ENCODE data around the gene LAMC1.

DNA sequence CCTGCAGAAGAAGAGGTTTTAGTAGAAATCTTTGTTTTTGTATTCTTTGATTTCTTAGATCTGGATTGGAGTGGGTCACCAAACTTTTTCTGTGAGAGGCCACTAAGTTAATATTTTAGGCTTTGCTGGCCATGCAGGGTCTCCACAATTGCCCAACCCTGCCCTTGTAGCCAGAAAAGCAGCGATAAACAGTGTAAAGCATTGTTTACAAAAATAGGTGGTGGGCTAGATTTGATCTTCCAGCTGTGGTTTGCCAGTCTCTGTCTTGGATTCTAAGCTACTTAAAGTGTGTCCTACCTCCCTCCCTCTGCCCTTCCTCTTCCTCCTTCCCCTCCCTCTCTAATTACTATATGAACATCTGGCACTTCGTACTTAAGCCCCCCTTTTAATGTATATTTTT is 68.0 kb downstream of the LAMC1 start:
- no peak for TF ChIP-seq POLR2AphosphoS5 (IDR thresholded peaks at IDR 0.05)
- TF ChIP-seq, protein P1, sequence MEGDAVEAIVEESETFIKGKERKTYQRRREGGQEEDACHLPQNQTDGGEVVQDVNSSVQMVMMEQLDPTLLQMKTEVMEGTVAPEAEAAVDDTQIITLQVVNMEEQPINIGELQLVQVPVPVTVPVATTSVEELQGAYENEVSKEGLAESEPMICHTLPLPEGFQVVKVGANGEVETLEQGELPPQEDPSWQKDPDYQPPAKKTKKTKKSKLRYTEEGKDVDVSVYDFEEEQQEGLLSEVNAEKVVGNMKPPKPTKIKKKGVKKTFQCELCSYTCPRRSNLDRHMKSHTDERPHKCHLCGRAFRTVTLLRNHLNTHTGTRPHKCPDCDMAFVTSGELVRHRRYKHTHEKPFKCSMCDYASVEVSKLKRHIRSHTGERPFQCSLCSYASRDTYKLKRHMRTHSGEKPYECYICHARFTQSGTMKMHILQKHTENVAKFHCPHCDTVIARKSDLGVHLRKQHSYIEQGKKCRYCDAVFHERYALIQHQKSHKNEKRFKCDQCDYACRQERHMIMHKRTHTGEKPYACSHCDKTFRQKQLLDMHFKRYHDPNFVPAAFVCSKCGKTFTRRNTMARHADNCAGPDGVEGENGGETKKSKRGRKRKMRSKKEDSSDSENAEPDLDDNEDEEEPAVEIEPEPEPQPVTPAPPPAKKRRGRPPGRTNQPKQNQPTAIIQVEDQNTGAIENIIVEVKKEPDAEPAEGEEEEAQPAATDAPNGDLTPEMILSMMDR (IDR thresholded peaks at IDR 0.05): no peak
- no peak for TF ChIP-seq POLR2A (IDR thresholded peaks at IDR 0.05)
- no peak for TF ChIP-seq EP300 (IDR thresholded peaks at IDR 0.05)
